Prostate gland (tissue), 2 donors: ENCODE data around the gene TNFRSF25.

Experiments used
- POLR2AphosphoS5 ChIP-seq: sonication (generic); formaldehyde crosslinking; IDR thresholded peaks from one replicate; pipeline ENCODE4 v1.6.1; 2017; ENCODE audit warnings: antibody characterized with exemption
- TF ChIP-seq, protein P1 (sequence below), 4 experiments: fragments of 200-600 bp in 2 of 4; fragments of 450-650 bp in 2 of 4; sonication (generic) in 2 of 4; IDR thresholded peaks; 1 replicate in 3 of 4; 2 replicates in 1 of 4; pipeline ENCODE4 v1.5.1; 2016 to 2019; ENCODE audit warnings: antibody characterized with exemption in 4 of 4, mild to moderate bottlenecking in 2 of 4, moderate library complexity in 2 of 4

DNA sequence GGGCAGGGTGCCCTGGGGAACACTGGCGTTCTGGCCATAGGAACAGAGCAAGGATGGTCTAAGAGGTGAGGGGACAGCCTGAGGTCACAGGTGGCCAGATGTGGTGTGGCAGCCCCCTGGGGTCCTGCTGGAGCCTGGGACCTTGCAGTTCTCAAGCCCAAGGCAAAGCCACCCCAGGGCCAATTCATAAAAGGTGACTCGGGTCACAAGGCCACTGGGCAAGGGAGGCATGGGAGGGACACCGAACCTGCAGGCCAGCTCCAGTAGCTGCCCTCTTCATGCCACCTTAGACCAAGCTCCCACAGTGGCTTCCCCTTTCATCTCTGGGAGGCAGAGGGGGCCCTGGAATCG, 19.3 kb downstream of the TNFRSF25 start:
- TF ChIP-seq POLR2AphosphoS5 = no peak
- TF ChIP-seq, protein P1, sequence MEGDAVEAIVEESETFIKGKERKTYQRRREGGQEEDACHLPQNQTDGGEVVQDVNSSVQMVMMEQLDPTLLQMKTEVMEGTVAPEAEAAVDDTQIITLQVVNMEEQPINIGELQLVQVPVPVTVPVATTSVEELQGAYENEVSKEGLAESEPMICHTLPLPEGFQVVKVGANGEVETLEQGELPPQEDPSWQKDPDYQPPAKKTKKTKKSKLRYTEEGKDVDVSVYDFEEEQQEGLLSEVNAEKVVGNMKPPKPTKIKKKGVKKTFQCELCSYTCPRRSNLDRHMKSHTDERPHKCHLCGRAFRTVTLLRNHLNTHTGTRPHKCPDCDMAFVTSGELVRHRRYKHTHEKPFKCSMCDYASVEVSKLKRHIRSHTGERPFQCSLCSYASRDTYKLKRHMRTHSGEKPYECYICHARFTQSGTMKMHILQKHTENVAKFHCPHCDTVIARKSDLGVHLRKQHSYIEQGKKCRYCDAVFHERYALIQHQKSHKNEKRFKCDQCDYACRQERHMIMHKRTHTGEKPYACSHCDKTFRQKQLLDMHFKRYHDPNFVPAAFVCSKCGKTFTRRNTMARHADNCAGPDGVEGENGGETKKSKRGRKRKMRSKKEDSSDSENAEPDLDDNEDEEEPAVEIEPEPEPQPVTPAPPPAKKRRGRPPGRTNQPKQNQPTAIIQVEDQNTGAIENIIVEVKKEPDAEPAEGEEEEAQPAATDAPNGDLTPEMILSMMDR (IDR thresholded peaks at IDR 0.05) = no peak
